Keratinocyte (primary cell): ENCODE data around the gene CCDC27. TPM values are rescaled to one million over a fixed set of nuclear protein-coding genes. Genes with fewer than 3 reads are reported as not detected.

ENCODE experiments used
- DNase-seq: peaks from one replicate; pipeline ENCODE4 v3.0.0-alpha.2; 2011; ENCODE audit warnings: low read depth, missing footprints, low spot score
- FAIRE-seq: peaks from 2 replicates; lab custom pipeline; 2011; peaks lifted over from hg19 to GRCh38; lab: Jason Lieb, UNC
- H2AFZ ChIP-seq: 2 replicates; pipeline ENCODE4 v1.6.0; 2012; ENCODE audit warnings: low read length, control low read depth, inconsistent platforms; ENCODE audit not compliant: control insufficient read depth
- H3K27ac ChIP-seq: 2 replicates; pipeline ENCODE4 v1.5.1; 2011; ENCODE audit warnings: low read length; ENCODE audit not compliant: control insufficient read depth, insufficient read depth
- H3K27me3 ChIP-seq: 3 replicates; pipeline ENCODE4 v1.6.0; 2011; ENCODE audit warnings: low read length; ENCODE audit not compliant: control insufficient read depth, insufficient read depth; ENCODE audit errors: extremely low read depth
- H3K36me3 ChIP-seq, 2 experiments: 2 replicates in 1 of 2; 3 replicates in 1 of 2; pipeline ENCODE4 v1.5.1; 2011; ENCODE audit warnings: low read length in 2 of 2, mild to moderate bottlenecking in 1 of 2; ENCODE audit not compliant: control insufficient read depth in 2 of 2, insufficient read depth in 2 of 2; ENCODE audit errors: extremely low read depth in 1 of 2
- H3K4me1 ChIP-seq: 3 replicates; pipeline ENCODE4 v1.5.1; 2011; ENCODE audit warnings: low read length; ENCODE audit not compliant: control insufficient read depth, insufficient read depth; ENCODE audit errors: extremely low read depth
- H3K4me2 ChIP-seq: 3 replicates; pipeline ENCODE4 v1.6.0; 2011; ENCODE audit warnings: low read depth, low read length; ENCODE audit not compliant: control insufficient read depth, insufficient read depth; ENCODE audit errors: extremely low read depth
- H3K4me3 ChIP-seq, 3 experiments: fragments of 200-600 bp in 1 of 3; sonication (generic) in 1 of 3; 2 replicates in 2 of 3; 3 replicates in 1 of 3; pipeline ENCODE4 v1.5.1; 2011 to 2016; ENCODE audit warnings: low read length in 3 of 3, mild to moderate bottlenecking in 3 of 3, control low read depth in 2 of 3, inconsistent platforms in 1 of 3, low read depth in 1 of 3, mixed read lengths in 1 of 3, mixed run types in 1 of 3, moderate library complexity in 1 of 3; ENCODE audit not compliant: control insufficient read depth in 2 of 3, insufficient read depth in 2 of 3; ENCODE audit errors: extremely low read depth in 1 of 3
- H3K79me2 ChIP-seq: 2 replicates; pipeline ENCODE4 v1.6.0; 2012; ENCODE audit warnings: low read length; ENCODE audit not compliant: control insufficient read depth, insufficient read depth
- H3K9ac ChIP-seq: 3 replicates; pipeline ENCODE4 v1.6.0; 2011; ENCODE audit warnings: low read length; ENCODE audit not compliant: control insufficient read depth, insufficient read depth; ENCODE audit errors: extremely low read depth
- H3K9me1 ChIP-seq: 3 replicates; pipeline ENCODE4 v1.6.0; 2011; ENCODE audit warnings: low read length; ENCODE audit not compliant: control insufficient read depth, insufficient read depth; ENCODE audit errors: extremely low read depth
- H3K9me3 ChIP-seq: 2 replicates; pipeline ENCODE4 v1.5.1; 2012; ENCODE audit warnings: low read depth, low read length; ENCODE audit not compliant: control insufficient read depth
- H4K20me1 ChIP-seq: 3 replicates; pipeline ENCODE4 v1.6.0; 2011; ENCODE audit warnings: low read length; ENCODE audit not compliant: control insufficient read depth, insufficient read depth; ENCODE audit errors: extremely low read depth
- EZH2 ChIP-seq: IDR thresholded peaks from one replicate; pipeline ENCODE4 v1.6.1; 2012; ENCODE audit warnings: inconsistent platforms, mild to moderate bottlenecking, low read length, moderate library complexity
- dilution Hi-C: fragments of 300-500 bp; cut with MboI; formaldehyde crosslinking; loops from one replicate; pipeline ENCODE4 v1.7.0; 2020; ENCODE audit warnings: low sequenced_read_pairs; ENCODE audit not compliant: extremely low pct_ligation_motif_present
- polyA plus RNA-seq, 5 experiments: library from polyadenylated mRNA; depleted of rRNA in 3 of 5; stranded (reverse) in 3 of 5; stranded (forward) in 1 of 5; unstranded in 1 of 5; fragments of >200 nt; gene quantifications; 1 replicate in 1 of 5; 2 replicates in 3 of 5; 3 replicates in 1 of 5; pipeline versions ENCODE4 v1.2.1 to v1.2.3, GENCODE V29; 2011 to 2012; ENCODE audit warnings: missing spikeins in 2 of 5, low read depth in 1 of 5, low replicate concordance in 1 of 5
- TF ChIP-seq, protein P1 (sequence below), 3 experiments: IDR thresholded peaks in 1 of 3; conservative IDR thresholded peaks in 1 of 3; optimal IDR thresholded peaks in 1 of 3; 2 replicates in 2 of 3; 3 replicates in 1 of 3; pipeline versions ENCODE3 to v1.5.1; 2011; ENCODE audit warnings: low read length in 3 of 3, mild to moderate bottlenecking in 3 of 3, moderate library complexity in 2 of 3, control low read depth in 1 of 3, inconsistent platforms in 1 of 3; ENCODE audit not compliant: insufficient read depth in 2 of 3; ENCODE audit errors: extremely low read depth in 1 of 3

Gene CCDC27
- polyA plus RNA-seq, 1 donor (not counting 4 experiments of a cell fraction or from before 2014, with no cell fraction given): not detected

DNA sequence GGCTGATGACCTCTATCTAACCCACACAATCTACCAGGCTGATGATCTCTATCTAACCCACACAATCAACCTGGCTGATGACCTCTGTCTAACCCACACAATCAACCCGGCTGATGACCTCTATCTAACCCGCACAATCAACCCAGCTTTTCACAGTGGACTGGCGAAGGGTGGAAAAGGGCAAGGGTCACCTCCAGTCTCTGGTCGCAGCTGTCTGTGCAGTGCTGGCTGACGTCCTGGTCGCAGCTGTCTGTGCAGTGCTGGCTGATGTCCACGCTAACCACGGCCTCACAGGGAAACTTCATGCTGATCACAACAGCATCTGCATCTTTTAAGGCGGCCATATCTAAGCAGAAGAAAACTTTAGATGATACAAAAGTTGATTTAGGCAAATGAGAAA is 12.2 kb upstream of the CCDC27 start:
- DNase-seq (no peak), FAIRE-seq (no peak)
- H3K27ac ChIP-seq: no peak overlapping the region
- TF ChIP-seq EZH2: no peak
- TF ChIP-seq, protein P1, sequence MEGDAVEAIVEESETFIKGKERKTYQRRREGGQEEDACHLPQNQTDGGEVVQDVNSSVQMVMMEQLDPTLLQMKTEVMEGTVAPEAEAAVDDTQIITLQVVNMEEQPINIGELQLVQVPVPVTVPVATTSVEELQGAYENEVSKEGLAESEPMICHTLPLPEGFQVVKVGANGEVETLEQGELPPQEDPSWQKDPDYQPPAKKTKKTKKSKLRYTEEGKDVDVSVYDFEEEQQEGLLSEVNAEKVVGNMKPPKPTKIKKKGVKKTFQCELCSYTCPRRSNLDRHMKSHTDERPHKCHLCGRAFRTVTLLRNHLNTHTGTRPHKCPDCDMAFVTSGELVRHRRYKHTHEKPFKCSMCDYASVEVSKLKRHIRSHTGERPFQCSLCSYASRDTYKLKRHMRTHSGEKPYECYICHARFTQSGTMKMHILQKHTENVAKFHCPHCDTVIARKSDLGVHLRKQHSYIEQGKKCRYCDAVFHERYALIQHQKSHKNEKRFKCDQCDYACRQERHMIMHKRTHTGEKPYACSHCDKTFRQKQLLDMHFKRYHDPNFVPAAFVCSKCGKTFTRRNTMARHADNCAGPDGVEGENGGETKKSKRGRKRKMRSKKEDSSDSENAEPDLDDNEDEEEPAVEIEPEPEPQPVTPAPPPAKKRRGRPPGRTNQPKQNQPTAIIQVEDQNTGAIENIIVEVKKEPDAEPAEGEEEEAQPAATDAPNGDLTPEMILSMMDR (optimal IDR thresholded peaks at IDR 0.05 in 1 of 3, IDR thresholded peaks at IDR 0.05 in 1 of 3, conservative IDR thresholded peaks at IDR 0.05 in 1 of 3; ENCODE audit: extremely low read depth in 1 of 3, insufficient read depth in 2 of 3, low read length in 3 of 3): no peak
- no peaks in the 10 kb centered on the region for H3K9me3 ChIP-seq
- no peak overlapping the region for H2AFZ ChIP-seq
- H3K9me1 ChIP-seq: peaks cover 2% of the 10 kb centered on the region
- H3K4me1 ChIP-seq: peaks cover 4% of the 10 kb centered on the region
- H3K9ac ChIP-seq: no peak overlapping the region
- H3K4me2 ChIP-seq: no peak overlapping the region
- dilution Hi-C loops: no loop called here
- H3K27me3 ChIP-seq: no peaks in the 10 kb centered on the region
- H4K20me1 ChIP-seq: no peaks in the 10 kb centered on the region
- H3K36me3 ChIP-seq: peaks cover 12 to 22% of the 10 kb centered on the region in 2 experiments
- H3K79me2 ChIP-seq: no peaks in the 10 kb centered on the region
- no peak overlapping the region for H3K4me3 ChIP-seq

DNA sequence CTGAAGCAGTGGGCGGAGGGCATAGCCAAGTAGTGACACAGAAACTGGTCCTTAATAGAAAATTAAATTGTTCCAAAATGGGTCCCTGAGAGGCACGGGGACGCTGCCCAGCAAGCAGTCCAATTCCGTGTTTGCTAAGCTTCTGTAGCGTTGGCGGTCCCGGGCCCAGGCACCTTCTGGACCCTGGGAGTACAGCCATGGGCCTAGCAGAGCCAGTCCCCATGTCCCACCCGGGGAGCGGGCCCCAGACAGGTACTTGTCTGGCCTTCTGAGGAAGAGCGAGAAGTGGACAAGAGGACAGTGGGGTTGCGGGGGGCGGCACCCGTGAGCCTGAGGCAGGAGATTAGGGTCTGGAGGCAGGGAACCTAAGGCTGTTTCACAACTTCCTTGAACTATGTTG is 11.5 kb upstream of the CCDC27 start:
- Histone ChIP-seq H3K4me3 (no peak overlapping the region), H3K9ac (no peak overlapping the region), H3K27me3 (no peaks in the 10 kb centered on the region), H4K20me1 (no peaks in the 10 kb centered on the region), H3K4me1 (peaks cover 4% of the 10 kb centered on the region), H3K9me1 (peaks cover 2% of the 10 kb centered on the region), H3K36me3 (peaks cover 12 to 22% of the 10 kb centered on the region in 2 experiments), H2AFZ (no peak overlapping the region), H3K4me2 (no peak overlapping the region), H3K9me3 (no peaks in the 10 kb centered on the region), H3K79me2 (no peaks in the 10 kb centered on the region), H3K27ac (no peak overlapping the region)
- dilution Hi-C loops: no loop called here
- TF ChIP-seq, protein P1 (optimal IDR thresholded peaks at IDR 0.05 in 1 of 3, IDR thresholded peaks at IDR 0.05 in 1 of 3, conservative IDR thresholded peaks at IDR 0.05 in 1 of 3; ENCODE audit: extremely low read depth in 1 of 3, insufficient read depth in 2 of 3, low read length in 3 of 3): no peak
- no peak for TF ChIP-seq EZH2
- no peak for FAIRE-seq
- no peak for DNase-seq
